Measurements from ENCODE around the gene SYS1.

DNA sequence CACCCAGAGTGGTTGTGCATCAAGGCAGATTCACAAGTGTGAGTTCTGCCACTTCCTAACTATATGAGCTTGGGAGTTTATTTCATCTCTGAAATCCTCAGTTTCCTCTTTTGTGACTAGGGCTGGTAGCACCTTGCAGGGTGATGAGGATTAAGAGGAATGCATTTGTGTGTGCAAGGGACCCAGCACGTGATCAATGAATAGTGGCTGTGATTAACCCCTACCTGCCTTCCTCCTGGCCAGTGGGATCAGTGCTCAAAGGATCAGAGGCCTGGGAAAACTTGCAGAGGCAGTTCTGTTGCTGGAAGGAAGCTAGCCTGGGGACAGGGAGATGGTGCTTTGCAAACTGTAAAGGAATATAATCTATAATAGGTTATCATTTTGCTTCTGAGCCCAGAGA lies 22.0 kb upstream of the SYS1 start:
- no peak for TF ChIP-seq POLR2A (IDR thresholded peaks at IDR 0.05)
- TF ChIP-seq, protein P1, sequence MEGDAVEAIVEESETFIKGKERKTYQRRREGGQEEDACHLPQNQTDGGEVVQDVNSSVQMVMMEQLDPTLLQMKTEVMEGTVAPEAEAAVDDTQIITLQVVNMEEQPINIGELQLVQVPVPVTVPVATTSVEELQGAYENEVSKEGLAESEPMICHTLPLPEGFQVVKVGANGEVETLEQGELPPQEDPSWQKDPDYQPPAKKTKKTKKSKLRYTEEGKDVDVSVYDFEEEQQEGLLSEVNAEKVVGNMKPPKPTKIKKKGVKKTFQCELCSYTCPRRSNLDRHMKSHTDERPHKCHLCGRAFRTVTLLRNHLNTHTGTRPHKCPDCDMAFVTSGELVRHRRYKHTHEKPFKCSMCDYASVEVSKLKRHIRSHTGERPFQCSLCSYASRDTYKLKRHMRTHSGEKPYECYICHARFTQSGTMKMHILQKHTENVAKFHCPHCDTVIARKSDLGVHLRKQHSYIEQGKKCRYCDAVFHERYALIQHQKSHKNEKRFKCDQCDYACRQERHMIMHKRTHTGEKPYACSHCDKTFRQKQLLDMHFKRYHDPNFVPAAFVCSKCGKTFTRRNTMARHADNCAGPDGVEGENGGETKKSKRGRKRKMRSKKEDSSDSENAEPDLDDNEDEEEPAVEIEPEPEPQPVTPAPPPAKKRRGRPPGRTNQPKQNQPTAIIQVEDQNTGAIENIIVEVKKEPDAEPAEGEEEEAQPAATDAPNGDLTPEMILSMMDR (IDR thresholded peaks at IDR 0.05), result no peak
